Cardiac fibroblast (primary cell): ENCODE measurements around the gene KCNB1.
A peak's percentile ranks its signal among the peaks of the same experiment; 100 is the strongest.

Experiments used
- DNase-seq, 2 donors: peaks; one replicate each; pipeline versions ENCODE4 v3.0.0 to v3.0.0-alpha.2; 2010; ENCODE audit warnings: low read depth in 2 of 2
- H3K4me3 ChIP-seq, 2 donors: replicated peaks in 1 of 2; 1 replicate in 1 of 2; 2 replicates in 1 of 2; pipeline ENCODE4 v1.5.1; 2011; ENCODE audit warnings: low read depth in 2 of 2, low read length in 2 of 2, mild to moderate bottlenecking in 2 of 2, moderate library complexity in 1 of 2
- TF ChIP-seq, protein P1 (sequence below): IDR thresholded peaks from one replicate; pipeline ENCODE4 v1.5.1; 2011; ENCODE audit warnings: low read depth, mild to moderate bottlenecking, low read length, inconsistent platforms

The KCNB1 gene

GRCh38 chr20:49513517-49513916 lies 31.0 kb upstream of the KCNB1 start:
- TF ChIP-seq, protein P1, sequence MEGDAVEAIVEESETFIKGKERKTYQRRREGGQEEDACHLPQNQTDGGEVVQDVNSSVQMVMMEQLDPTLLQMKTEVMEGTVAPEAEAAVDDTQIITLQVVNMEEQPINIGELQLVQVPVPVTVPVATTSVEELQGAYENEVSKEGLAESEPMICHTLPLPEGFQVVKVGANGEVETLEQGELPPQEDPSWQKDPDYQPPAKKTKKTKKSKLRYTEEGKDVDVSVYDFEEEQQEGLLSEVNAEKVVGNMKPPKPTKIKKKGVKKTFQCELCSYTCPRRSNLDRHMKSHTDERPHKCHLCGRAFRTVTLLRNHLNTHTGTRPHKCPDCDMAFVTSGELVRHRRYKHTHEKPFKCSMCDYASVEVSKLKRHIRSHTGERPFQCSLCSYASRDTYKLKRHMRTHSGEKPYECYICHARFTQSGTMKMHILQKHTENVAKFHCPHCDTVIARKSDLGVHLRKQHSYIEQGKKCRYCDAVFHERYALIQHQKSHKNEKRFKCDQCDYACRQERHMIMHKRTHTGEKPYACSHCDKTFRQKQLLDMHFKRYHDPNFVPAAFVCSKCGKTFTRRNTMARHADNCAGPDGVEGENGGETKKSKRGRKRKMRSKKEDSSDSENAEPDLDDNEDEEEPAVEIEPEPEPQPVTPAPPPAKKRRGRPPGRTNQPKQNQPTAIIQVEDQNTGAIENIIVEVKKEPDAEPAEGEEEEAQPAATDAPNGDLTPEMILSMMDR: no peak
- no peak overlapping the region for H3K4me3 ChIP-seq
- DNase-seq: no peak

- no peak for DNase-seq
- TF ChIP-seq, protein P1: no peak
- no peak overlapping the region for H3K4me3 ChIP-seq
Measured at GRCh38 chr20:49513009-49513408, 30.5 kb upstream of the KCNB1 start.

GRCh38 chr20:49511788-49512525 lies 29.5 kb upstream of the KCNB1 start:
- no peak overlapping the region for H3K4me3 ChIP-seq
- TF ChIP-seq, protein P1: no peak

DNA sequence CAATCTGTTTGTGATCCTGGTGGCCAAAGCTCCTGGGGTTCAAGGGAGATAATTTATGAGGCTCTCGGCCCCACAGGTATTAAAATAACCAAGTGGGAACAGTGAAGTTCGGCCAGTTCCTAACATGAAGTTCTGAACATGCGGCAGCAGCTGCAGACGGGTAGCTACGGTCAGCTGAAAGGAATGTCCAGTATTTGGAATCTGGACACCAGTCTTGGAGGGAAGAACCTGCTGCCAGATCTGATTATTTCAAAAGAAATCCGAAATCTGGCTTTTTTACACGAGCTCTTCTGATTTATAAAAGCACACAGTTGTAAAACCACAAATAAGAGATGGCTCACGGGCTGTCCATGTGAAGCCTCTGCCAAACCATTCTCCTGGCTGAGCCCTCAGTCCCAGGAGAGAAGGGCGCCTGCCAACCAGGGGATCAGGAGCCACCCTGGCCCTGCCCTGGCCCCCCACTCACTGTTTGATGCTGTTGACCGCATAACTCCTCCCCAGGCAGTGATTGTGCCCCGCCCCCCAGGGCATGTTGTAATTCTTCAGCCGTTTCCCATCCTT lies 28.2 kb upstream of the KCNB1 start:
- TF ChIP-seq, protein P1: no peak
- H3K4me3 ChIP-seq: no peak overlapping the region
- DNase-seq: peak; percentile 92 to 95

More at GRCh38 chr20:49511788-49512525, 29.5 kb upstream of the KCNB1 start:
- DNase-seq: no peak

DNA sequence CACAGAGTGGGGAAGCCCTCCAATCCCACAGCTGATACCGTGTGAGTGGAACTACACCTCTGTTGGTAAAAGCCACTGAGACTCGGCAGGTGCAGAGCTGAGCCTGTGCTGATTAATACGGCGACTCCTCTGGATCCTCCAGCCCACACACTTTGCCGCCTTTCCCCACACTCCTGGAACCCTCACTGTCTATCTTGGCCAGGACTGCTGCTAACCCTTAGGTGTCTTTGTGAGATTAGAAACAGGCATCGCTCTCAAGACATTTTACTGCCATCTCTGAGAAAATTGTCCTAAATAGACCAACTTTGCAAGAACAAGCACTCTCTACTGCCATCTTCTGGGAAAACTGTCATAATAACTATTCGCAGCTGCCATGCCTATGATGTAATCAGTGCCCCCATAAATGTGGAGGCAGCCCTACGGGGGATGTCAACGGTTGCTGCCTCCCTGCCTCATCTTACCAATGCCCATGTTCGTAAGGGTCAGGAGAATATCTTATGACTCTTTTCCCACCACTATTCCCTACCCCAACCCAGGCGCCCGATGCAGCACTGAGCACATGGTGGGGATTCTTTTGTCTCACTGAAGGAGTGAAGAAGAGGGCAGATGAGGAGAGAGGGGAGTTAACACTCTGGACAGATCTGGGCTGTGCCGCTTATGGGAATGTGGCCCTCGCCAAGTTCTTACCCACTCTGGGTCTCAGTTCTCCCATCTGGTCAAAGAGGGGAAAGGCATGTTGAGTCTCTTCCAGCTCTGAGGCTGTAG lies 26.1 kb upstream of the KCNB1 start:
- peak; percentile 61 to 72 for DNase-seq
- TF ChIP-seq, protein P1: peak; percentile 51
- no peak overlapping the region for H3K4me3 ChIP-seq

GRCh38 chr20:49507741-49508434 lies 25.4 kb upstream of the KCNB1 start:
- TF ChIP-seq, protein P1: no peak
- no peak overlapping the region for H3K4me3 ChIP-seq
- no peak for DNase-seq
